Measurements from ENCODE around the gene SLC4A2.

DNA sequence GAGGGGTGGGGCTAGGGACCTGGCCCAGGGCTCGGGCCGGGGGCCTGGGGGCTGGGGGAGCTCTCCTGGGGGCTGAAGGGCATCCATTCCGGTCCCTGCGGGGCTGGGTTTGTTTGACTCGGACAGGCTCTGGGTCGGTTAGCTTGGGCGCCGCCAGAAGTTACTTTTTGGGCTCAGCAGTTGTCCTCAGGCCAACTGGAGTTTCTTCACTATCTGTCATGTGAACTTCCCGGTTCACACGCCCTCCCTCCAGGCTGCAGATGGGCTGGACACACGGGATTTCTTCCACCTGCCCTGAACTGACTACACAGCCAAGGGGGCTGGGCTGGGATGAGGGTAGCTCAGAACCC, 3.8 kb downstream of the SLC4A2 start:
- no peak for TF ChIP-seq CTCF (IDR thresholded peaks at IDR 0.05; ENCODE audit: low read length)
- TF ChIP-seq EZH2 (optimal IDR thresholded peaks at IDR 0.05; ENCODE audit: low read depth, low read length) = no peak
- TF ChIP-seq EZH2phosphoT487 (IDR thresholded peaks at IDR 0.05; ENCODE audit: low read length) = no peak

Measured in MM.1S (cell line).